Gastrocnemius medialis (tissue), 4 donors: Measurements from ENCODE around the gene ZNF79. TPM values are rescaled to one million over a fixed set of nuclear protein-coding genes. Genes with fewer than 3 reads are reported as not detected.

Source experiments
- ATAC-seq, 2 donors: fragments of 150-250 bp; one replicate each; pipeline ENCODE4 v1.9.1; 2016
- DNase-seq, 2 donors: peaks; one replicate each; pipeline ENCODE4 v3.0.0-alpha.2; 2019
- H3K27ac ChIP-seq, 4 donors: fragments of 200-600 bp; sonication (generic); 1 replicate in 1 of 4; 2 replicates in 3 of 4; pipeline ENCODE4 v1.5.1; 2016 to 2018; ENCODE audit warnings: mild to moderate bottlenecking in 2 of 4, moderate library complexity in 1 of 4
- H3K27me3 ChIP-seq, 3 donors: fragments of 200-600 bp; sonication (generic) in 2 of 3; 1 replicate in 1 of 3; 2 replicates in 2 of 3; pipeline versions ENCODE4 v1.5.1 to v1.6.0; 2016 to 2019; ENCODE audit warnings: mild to moderate bottlenecking in 1 of 3, moderate library complexity in 1 of 3
- H3K36me3 ChIP-seq, 2 donors: fragments of 200-600 bp; sonication (generic) in 1 of 2; one replicate each; pipeline ENCODE4 v1.5.1; 2017 to 2018
- H3K4me1 ChIP-seq, 2 donors: fragments of 200-600 bp; sonication (generic) in 1 of 2; one replicate each; pipeline ENCODE4 v1.5.1; 2016 to 2017; ENCODE audit warnings: mild to moderate bottlenecking in 2 of 2
- H3K4me3 ChIP-seq, 4 donors: fragments of 200-600 bp; sonication (generic) in 3 of 4; 1 replicate in 1 of 4; 2 replicates in 3 of 4; pipeline ENCODE4 v1.5.1; 2016 to 2019; ENCODE audit warnings: mild to moderate bottlenecking in 2 of 4
- H3K9me3 ChIP-seq, 3 donors: fragments of 200-600 bp; sonication (generic) in 2 of 3; 1 replicate in 1 of 3; 2 replicates in 2 of 3; pipeline ENCODE4 v1.5.1; 2016 to 2019
- CTCF ChIP-seq, 5 experiments: fragments of 450-650 bp in 3 of 5; fragments of 200-600 bp in 2 of 5; sonication (generic) in 2 of 5; IDR thresholded peaks in 4 of 5; conservative IDR thresholded peaks in 1 of 5; 1 replicate in 4 of 5; 2 replicates in 1 of 5; pipeline ENCODE4 v1.5.1; 2016 to 2019; ENCODE audit warnings: antibody characterized with exemption in 5 of 5, mild to moderate bottlenecking in 3 of 5, moderate library complexity in 3 of 5
- POLR2A ChIP-seq, 2 donors: fragments of 450-650 bp; IDR thresholded peaks; one replicate each; pipeline ENCODE4 v1.6.1; 2017; ENCODE audit warnings: antibody characterized with exemption in 2 of 2, mild to moderate bottlenecking in 2 of 2, moderate library complexity in 2 of 2
- in situ Hi-C, 4 donors: fragments of 200-750 bp; cut with MboI; loops; one replicate each; pipeline versions ENCODE4 v1.15.0 to v1.8.0; 2017; ENCODE audit warnings: low sequenced_read_pairs in 4 of 4
- intact Hi-C: fragments of 100-400 bp; cut with DNase I; formaldehyde crosslinking; loops from one replicate; pipeline ENCODE4 v1.15.1; 2023; ENCODE audit warnings: low total_unique reads
- total RNA-seq, 4 donors: library from RNA; depleted of rRNA; stranded (reverse); fragments of >200 nt; gene quantifications; one replicate each; pipeline versions ENCODE4 v1.1.0 to v1.2.3, GENCODE V29; 2016

Gene ZNF79
- total RNA-seq, 4 donors from 2014 or later = 3.9 to 9.3 (median 6.4) TPM

- Histone ChIP-seq H3K36me3 (no peaks in the 10 kb centered on the region), H3K27me3 (no peaks in the 10 kb centered on the region), H3K9me3 (no peaks in the 10 kb centered on the region), H3K4me3 (no peak overlapping the region), H3K27ac (no peak overlapping the region), H3K4me1 (no peaks in the 10 kb centered on the region)
- in situ Hi-C loops (loop anchor here in 1 of 4 donors (25.0 kb wide), 1 partner anchor 452 kb away; no protein-coding TSS in a partner anchor), intact Hi-C loops (no loop called here)
- DNase-seq (no peak), ATAC-seq (no peak)
- no peak for TF ChIP-seq CTCF (IDR thresholded peaks at IDR 0.05 in 4 of 5, conservative IDR thresholded peaks at IDR 0.05 in 1 of 5)
- TF ChIP-seq POLR2A (IDR thresholded peaks at IDR 0.05) = no peak
These were observed 35.3 kb upstream of the ZNF79 start for GRCh38 chr9:127388856-127389238.

- H3K4me1 ChIP-seq = no peaks in the 10 kb centered on the region
- no peak overlapping the region for H3K4me3 ChIP-seq
- H3K9me3 ChIP-seq = no peaks in the 10 kb centered on the region
- no peaks in the 10 kb centered on the region for H3K36me3 ChIP-seq
- no peak for ATAC-seq
- H3K27ac ChIP-seq = no peak overlapping the region
- DNase-seq = no peak
- in situ Hi-C loops (loop anchor here in 1 of 4 donors (25.0 kb wide), 1 partner anchor 452 kb away; no protein-coding TSS in a partner anchor), intact Hi-C loops (no loop called here)
- no peak for TF ChIP-seq CTCF (IDR thresholded peaks at IDR 0.05 in 4 of 5, conservative IDR thresholded peaks at IDR 0.05 in 1 of 5)
- no peak for TF ChIP-seq POLR2A (IDR thresholded peaks at IDR 0.05)
- no peaks in the 10 kb centered on the region for H3K27me3 ChIP-seq
These were observed 34.6 kb upstream of the ZNF79 start for GRCh38 chr9:127389381-127390247.

- Histone ChIP-seq H3K36me3 (no peaks in the 10 kb centered on the region), H3K4me1 (no peaks in the 10 kb centered on the region), H3K4me3 (no peak overlapping the region), H3K27me3 (no peaks in the 10 kb centered on the region), H3K27ac (no peak overlapping the region), H3K9me3 (no peaks in the 10 kb centered on the region)
- ATAC-seq (no peak), DNase-seq (no peak)
- intact Hi-C loops (no loop called here), in situ Hi-C loops (loop anchor here in 1 of 4 donors (25.0 kb wide), 1 partner anchor 453 kb away; no protein-coding TSS in a partner anchor)
- TF ChIP-seq POLR2A (IDR thresholded peaks at IDR 0.05) (no peak), CTCF (IDR thresholded peaks at IDR 0.05 in 4 of 5, conservative IDR thresholded peaks at IDR 0.05 in 1 of 5) (no peak)
These were observed 34.0 kb upstream of the ZNF79 start for GRCh38 chr9:127390248-127390545.

GRCh38 chr9:127390563-127390962 lies 33.6 kb upstream of the ZNF79 start:
- H3K27ac ChIP-seq = no peak overlapping the region
- H3K36me3 ChIP-seq = no peaks in the 10 kb centered on the region
- DNase-seq = no peak
- TF ChIP-seq CTCF (IDR thresholded peaks at IDR 0.05 in 4 of 5, conservative IDR thresholded peaks at IDR 0.05 in 1 of 5) (no peak), POLR2A (IDR thresholded peaks at IDR 0.05) (no peak)
- ATAC-seq = no peak
- no peaks in the 10 kb centered on the region for H3K9me3 ChIP-seq
- intact Hi-C loops = no loop called here
- H3K27me3 ChIP-seq = no peaks in the 10 kb centered on the region
- in situ Hi-C loops = loop anchor here in 1 of 4 donors (25.0 kb wide), 1 partner anchor 453 kb away; no protein-coding TSS in a partner anchor
- H3K4me3 ChIP-seq = no peak overlapping the region
- H3K4me1 ChIP-seq = no peaks in the 10 kb centered on the region
